GM18507 (cell line): ENCODE results near the gene RAD17.
A peak's percentile ranks its signal among the peaks of the same experiment; 100 is the strongest.
"Not testable (repeated sequence)": the region's sequence is repeated elsewhere in the genome, so short reads cannot be mapped to it uniquely, and the experiment has no call there.

Experiments
- DNase-seq: peaks from one replicate; pipeline ENCODE4 v3.0.0; 2011; ENCODE audit warnings: low read depth; ENCODE audit not compliant: insufficient read length; ENCODE audit errors: extremely low spot score
- FAIRE-seq: peaks from 2 replicates; lab custom pipeline; 2011; peaks lifted over from hg19 to GRCh38; lab: Jason Lieb, UNC

RAD17 gene, protein sequence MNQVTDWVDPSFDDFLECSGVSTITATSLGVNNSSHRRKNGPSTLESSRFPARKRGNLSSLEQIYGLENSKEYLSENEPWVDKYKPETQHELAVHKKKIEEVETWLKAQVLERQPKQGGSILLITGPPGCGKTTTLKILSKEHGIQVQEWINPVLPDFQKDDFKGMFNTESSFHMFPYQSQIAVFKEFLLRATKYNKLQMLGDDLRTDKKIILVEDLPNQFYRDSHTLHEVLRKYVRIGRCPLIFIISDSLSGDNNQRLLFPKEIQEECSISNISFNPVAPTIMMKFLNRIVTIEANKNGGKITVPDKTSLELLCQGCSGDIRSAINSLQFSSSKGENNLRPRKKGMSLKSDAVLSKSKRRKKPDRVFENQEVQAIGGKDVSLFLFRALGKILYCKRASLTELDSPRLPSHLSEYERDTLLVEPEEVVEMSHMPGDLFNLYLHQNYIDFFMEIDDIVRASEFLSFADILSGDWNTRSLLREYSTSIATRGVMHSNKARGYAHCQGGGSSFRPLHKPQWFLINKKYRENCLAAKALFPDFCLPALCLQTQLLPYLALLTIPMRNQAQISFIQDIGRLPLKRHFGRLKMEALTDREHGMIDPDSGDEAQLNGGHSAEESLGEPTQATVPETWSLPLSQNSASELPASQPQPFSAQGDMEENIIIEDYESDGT

DNA sequence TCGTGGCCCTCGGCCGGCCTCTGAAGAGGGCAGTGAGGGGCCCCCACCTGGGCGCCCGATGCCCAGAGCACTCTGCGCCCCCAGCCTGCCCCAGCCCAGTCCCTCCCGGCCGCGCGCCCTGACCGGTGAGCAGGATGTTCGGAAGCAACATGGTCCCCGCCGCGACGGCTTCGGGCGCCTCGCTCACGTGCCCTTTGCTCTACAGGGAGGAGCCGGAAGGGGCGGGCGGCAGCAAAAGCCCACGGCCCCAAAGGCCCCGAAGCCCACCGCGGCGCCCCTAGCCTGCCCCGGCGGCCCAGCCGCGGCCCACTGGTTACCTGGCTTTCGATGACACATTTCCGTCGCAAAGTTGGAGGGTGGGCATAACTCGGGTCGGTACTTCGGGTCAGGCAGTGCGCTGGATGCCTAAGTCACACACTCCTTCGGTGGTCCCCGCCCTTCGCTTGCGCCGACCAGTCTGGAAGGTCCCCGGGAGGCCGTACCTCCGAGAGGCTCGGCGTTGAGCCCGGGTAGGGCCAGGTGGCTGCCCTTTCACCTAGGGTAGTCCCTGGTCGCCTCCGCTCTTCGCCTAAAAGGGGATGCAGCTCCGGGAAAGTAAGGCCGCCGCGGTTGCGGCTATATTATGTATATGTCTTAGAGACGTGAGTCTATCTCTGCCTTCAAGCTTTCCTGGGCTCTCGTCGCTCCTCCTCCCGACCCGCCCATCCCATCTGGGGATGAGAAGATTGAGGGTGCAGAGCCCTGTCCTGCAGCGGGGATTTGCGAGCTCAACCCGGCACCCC, at the start of gene RAD17, which contains the start of the genes AK6 and TAF9:
Gene RAD17 (plus strand): TSS at position 479 of the 782 bp plus-strand sequence. CDS start 2,391 bp downstream, outside the sequence.
Gene AK6 (minus strand): TSS at position 181 of the 782 bp plus-strand sequence. CDS start 30 bp downstream, at position 151.
Gene TAF9 (minus strand): TSS at position 181 of the 782 bp plus-strand sequence. CDS start 3,783 bp downstream, outside the sequence.
- DNase-seq: peak; percentile 79
- FAIRE-seq: peak; percentile 93

DNA sequence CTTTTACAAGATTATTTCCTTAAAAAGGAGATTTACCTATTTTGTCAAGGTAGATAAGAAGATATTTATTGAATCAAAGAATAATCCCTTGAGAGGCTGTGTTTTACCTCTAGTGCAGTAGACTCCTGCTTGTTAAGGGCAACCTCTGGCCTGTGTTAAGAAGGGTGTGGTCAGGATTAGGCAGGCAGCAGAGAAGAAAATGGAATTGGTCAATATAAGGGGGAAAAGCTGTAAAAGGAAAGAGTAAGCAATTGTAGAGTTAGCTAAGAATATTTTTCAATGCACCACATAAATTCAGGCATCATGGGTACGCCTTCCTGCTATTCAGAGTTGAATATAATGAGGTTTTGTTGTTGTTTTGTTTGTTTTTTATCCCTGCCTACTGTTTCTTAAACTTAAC, 43.3 kb upstream of the RAD17 start:
- FAIRE-seq: no peak

DNA sequence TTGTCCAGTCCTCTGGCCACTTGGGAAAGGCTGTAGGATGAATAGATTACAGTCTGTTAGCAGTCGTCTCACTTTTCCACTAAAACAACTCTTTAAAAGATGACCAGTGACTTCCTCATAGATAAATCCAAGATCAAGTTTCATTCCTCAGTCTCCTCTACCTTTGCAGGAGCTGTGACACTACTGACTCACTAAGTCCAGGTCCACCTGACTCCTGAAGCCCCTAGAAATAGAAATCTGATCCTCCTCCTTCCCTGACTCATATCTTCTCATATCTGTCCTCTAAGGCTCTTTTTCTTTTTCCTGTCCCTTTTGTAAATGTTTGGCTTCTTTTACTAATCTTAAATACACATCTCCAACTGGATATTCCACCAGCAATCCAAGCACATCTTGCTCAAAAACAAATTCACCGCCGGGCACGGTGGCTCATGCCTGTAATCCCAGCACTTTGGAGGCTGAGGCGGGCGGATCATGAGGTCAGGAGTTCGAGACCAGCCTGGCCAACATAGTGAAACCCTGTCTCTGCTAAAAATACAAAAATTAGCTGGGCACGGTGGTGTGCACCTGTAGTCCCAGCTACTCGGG, 39.6 kb upstream of the RAD17 start:
- FAIRE-seq: no peak
- no peak for DNase-seq

More for the DNA sequence above, 43.3 kb upstream of the RAD17 start:
- no peak for DNase-seq

DNA sequence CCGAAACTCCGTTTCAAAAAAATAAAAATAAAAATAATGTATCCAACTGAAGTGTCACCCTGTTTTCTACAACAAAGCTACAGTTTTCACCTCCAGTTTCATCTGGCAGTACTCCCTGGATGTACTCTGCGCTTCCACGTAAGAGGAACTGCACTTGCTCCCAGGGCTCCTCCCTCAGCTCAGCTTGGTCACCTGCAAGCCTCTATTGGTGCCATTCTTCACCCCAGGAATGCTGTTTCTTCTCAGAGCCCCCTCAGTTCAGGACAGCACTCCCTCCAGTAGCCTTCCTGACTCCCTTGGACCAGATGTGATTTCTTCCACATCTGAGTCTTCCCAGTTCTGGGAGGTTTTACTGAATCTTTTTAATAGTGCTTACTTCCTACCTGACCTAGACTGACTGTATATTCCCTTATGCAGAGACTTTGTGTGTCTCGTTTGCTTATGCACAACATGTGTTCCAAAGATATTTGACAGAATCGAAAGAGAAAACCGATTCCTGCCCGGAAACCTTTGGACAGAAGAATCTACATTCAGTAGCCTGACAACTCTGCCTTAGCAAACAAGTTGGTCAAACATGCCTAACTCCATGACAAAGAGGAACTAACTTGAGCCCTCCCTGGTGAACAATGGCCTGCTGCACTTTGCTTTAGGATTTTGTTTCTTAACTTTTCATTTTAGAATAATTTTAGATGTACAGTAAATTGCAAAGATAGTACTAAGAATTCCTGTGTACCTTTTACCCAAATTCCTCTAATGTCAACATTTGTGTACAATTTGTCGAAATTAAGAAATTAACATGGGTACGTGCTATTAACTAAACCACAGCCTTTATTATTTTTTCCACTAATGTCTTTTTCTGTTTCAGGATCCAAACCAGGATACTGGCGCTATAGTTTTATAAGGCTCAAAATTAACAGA, 37.8 kb upstream of the RAD17 start:
- FAIRE-seq (no peak), DNase-seq (no peak)

DNA sequence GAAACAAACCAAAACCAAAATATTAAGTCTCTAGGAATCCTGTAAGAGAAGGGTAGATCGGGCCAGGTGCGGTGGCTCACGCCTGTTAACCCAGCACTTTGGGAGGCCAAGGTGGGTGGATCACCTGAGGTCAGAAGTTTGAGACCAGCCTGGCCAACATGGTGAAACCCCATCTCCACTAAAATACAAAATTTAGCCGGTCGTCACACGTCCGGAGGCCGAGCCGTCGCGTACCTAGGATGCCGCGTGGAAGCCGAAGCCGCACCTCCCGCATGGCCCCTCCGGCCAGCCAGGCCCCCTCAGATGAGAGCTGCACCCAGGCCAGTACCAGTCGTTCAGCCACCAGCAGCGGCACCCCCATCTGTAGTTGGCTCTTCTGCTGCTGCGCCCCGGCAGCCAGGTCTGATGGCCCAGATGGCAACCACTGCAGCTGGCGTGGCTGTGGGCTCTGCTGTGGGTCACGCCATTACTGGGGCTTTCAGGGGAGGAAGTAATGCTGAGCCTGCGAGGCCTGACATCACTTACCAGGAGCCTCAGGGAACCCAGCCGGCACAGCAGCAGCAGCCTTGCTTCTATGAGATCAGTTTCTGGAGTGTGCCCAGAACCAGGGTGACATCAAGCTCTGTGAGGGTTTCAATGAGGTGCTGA, 35.8 kb upstream of the RAD17 start:
- not testable (repeated sequence) for DNase-seq, FAIRE-seq

DNA sequence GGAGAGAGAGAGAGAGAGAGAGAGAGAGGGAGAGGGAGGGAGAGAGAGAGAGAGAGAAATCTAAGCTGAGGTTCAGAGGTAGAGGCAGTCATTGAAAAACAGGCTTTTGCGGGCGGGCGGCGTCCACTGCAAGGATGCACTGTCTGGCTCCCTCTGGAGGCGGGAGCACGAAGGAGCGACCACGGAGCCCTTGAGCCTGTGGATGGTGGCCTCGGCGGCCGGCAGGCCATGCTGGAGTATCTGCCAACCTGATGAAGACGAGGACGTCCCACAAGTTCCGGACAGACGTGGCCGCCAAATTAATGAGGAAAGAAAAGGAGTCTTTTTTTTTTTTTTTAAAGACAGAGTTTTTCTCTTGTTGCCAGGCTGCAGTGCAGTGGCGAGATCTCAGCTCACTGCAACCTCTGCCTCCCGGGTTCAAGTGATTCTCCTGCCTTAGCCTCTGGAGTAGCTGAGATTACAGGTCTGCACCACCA, 34.8 kb upstream of the RAD17 start:
- FAIRE-seq (peak; percentile 15), DNase-seq (peak; percentile 33)

DNA sequence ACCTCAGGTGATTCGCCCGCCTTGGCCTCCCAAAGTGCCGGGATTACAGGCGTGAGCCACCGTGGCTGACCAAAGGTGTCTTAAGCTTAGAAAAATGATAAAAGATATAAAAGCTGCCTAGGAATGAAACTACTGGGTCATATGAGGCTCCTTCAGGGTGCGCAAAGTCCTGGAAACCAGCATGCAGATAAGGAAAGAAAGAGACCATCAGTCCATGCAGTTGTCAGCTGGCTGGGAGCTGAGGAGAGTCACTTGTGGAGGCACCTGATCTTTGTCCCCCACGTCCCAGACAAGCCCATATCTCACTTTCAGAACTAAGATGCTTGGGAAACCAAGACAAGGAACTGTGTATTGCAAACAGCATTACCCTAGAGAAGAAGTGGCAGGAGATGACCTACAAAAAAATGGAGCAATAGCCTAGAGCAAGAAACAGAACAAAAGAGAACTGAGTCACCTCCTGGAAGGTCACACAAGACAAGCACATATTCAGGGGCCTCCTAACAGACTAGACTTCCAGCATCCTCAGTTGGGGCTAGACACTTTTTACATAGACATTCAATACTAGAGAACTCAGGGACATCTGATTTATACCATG, 34.2 kb upstream of the RAD17 start:
- DNase-seq: no peak
- FAIRE-seq: no peak

DNA sequence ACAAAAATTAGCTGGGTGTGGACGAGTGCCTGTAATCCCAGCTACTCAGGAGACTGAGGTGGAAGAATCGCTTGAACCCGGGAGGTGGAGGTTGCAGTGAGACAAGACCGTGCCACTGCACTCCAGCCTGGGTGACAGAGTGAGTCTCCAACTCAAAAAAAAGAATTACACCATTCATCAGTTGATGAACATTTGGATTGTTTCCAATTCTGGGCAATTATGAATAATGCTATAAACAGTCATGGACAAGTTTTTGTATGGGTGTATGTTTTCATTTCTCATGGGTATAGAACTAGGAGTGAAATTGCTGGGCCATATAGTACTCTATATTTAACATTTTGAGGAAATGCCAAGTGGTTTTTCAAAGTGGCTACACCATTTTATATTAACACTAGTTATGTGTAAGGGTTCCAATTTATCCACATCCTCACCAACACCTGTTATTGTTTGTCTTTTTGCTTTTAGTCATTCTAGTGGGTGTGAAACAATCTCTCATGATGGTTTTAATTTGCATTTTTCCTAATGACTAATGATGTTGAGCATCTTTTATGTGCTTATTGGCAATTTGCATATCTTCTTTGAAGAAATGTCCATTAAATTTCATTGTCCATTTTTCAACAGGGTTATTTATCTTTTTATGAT, 28.0 kb upstream of the RAD17 start:
- DNase-seq (no peak), FAIRE-seq (no peak)

DNA sequence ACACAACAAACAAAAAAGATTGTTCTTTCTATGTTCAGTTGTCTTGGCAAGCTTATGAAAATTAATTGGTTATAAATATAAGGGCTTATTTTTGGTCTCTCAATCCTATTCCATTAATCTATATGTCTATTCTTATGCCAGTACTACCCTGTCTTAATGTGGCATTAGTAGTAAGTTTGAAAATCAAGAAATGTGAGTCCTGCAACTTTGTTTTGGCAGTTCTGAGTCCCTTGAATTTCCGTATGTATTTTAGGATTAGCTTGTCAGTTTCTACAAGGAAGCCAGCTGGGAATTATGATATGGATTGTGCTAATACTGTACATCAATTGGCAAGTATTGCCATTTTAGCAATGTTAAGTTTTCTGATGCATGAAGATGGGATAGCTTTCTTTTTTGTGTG, 26.5 kb upstream of the RAD17 start:
- no peak for FAIRE-seq
- no peak for DNase-seq

DNA sequence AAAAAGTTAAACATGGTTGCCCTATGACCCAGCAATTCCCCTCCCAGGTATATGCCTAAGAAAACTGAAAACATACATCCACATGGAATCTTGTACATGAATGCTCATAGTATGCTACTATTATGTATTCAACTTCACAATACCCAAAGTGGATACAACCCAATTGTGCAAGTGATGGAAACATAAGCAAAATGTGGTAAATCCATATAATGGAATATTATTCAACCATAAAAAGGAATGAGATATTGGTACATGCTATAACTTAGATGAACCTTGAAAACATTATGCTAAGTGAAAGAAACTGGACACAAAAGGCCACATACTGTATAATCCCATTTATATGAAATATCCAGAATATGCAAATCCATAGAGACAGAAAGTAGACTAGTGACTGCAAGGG, 19.0 kb upstream of the RAD17 start:
- DNase-seq (no peak), FAIRE-seq (no peak)

DNA sequence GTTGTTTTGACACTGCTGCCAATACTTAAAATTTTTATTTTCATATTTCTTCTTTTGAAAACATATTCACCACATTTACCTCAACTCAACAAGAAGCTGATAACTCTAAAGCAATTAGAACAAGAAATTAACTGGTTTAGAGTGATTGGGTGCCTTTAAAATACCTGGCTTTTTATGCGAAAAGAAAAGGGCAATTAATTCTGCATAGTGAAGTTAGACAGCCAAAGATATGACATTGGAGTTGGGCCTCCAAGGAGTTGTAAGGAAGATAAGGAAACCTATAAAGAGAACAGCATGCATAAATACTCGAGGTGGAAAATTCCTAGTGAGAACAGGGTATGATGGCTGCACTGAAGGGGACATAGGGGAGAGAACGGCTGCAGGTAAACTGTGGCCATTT, 9.9 kb upstream of the RAD17 start:
- FAIRE-seq: no peak
- DNase-seq: no peak

DNA sequence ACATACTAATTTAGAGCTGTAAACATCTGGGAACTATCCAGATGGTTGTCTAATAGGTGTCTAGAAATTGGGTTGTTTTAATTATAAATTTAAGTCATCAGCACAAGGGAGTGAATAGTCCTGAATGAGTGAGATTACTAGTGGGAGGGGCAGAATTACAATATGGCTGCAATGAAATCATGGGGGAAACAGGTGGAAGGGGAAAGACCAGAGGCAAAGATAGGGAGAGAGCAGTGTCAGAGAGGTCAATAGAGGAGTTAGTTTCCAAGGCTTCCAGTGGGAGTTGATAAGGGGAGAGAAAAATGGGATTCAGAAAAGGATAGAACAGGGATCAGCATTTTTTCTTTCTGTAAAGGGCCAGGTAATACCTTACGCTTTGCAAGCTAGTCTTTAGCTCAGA, 9.2 kb upstream of the RAD17 start:
- FAIRE-seq (no peak), DNase-seq (no peak)

DNA sequence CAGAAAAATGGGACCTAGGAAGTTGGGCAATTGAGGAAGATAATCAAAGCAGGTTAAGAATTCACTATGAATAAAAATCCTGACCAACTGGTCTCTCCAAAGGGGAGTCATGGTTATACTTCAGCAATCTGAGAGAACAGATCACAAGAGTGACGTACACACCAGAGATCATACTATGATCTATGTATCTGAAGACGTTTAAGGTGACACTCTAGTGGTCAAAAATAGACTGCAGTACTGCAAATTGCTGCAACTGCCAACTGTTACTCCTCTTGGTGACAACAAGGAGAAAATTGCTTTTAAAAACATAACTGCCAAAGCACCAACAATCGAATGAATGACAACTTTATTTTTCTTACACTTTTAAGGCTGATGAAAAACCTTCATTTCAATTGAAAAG, 5.2 kb upstream of the RAD17 start:
- FAIRE-seq (no peak), DNase-seq (no peak)

DNA sequence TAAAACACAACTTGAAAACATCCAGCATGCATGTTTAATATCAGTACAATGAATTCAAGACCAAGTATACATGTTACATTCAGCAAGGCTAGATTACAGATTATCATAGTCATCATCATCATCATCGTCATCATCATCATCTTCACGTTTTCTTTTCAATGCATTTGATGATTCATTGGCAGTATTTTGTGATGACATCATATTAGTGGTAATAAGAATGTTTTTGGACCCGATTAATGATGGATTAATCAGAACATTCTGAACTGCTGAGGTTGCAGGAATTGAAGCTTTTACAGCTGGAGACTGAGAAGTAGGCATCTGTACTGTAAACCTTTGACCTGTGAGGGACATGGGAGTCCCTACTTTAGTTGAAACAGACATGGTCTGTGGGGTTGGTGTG, 4.8 kb upstream of the RAD17 start:
- DNase-seq: no peak
- FAIRE-seq: no peak

DNA sequence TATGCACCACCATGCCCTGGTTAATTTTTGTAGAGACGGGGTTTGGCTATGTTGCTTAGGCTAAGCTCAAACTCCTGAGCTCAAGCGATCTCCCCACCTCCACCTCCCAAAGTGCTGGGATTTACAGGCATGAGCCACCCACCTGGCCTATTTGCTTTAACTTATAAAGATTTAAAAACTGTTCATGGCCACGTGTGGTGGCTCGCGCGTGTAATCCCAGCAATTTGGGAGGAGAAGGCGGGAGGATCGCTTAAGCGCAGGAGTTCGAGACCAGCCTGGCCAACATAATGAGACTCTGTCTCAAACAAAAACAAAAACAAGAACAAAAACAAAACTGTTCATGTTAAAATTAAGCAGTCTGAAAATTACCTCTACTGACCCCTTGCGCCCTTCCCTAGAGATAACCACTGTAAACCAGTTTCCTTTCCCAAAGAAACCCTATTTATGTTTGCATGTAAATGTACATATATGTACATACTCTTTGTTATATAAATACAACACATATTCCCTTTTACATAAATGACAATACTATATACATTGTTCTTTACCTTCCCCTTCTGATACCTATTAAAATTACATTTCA, 1.8 kb upstream of the RAD17 start:
- FAIRE-seq (no peak), DNase-seq (no peak)

DNA sequence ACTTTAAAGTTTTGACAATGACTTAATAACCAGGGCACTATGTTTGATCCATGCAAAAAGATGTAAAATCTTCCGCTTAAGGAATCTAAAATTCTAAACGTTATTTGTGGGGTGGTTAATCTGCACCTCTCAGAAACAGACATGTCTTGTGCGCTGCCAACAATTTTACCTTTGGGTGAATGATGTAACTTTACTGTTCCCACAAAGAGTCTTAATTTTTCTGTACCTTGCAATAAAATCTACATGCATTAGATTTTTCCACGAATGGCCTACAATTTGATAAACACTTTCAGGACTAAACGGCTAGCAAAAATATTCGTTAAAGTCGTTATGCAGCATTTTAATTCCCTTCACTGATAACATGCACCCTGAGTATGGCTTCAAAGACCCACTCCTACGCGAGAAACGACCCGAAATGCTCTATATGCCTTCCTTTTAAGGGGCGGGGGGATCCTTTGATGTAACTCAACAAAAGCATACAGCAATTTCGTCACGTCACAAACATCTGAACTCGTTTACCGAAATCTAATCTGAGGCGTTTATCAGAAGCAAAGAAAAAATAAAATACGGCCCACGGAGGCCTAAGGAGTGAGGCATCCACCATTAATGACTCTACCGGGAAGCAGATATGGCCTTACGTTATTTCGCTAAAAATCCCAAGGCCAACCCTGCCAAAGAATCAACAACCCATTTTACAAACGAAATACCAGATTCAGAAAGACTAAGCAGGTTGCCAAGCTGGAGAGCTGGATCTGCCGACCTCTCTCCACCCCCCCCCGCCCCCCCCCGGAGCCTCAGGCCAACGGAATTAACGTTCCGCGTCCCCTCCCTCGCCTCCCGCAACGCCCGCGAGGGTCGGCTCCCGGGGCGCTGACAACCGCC, 919 bp upstream of the RAD17 start:
- FAIRE-seq (no peak), DNase-seq (peak; percentile 22)
